Endothelial cell (in vitro differentiated cells): ENCODE data around the gene IGFBP4. TPM values are rescaled to one million over a fixed set of nuclear protein-coding genes. Genes with fewer than 3 reads are reported as not detected.
A peak's percentile ranks its signal among the peaks of the same experiment; 100 is the strongest.

Source experiments
- DNase-seq: peaks from one replicate; pipeline ENCODE4 v3.0.0; 2021; ENCODE audit warnings: low spot score
- H3K27ac Mint-ChIP-seq: one replicate; pipeline ENCODE4 v1.8.0; 2021; ENCODE audit warnings: mixed read lengths, inconsistent platforms; ENCODE audit not compliant: unreplicated experiment
- H3K27me3 Mint-ChIP-seq: one replicate; pipeline ENCODE4 v1.8.0; 2021; ENCODE audit warnings: mild to moderate bottlenecking, moderate library complexity, mixed read lengths, inconsistent platforms; ENCODE audit not compliant: unreplicated experiment
- H3K36me3 Mint-ChIP-seq: one replicate; pipeline ENCODE4 v1.8.0; 2021; ENCODE audit warnings: mild to moderate bottlenecking, low read depth, mixed read lengths, inconsistent platforms; ENCODE audit not compliant: unreplicated experiment
- H3K4me1 Mint-ChIP-seq: one replicate; pipeline ENCODE4 v1.8.0; 2021; ENCODE audit warnings: mild to moderate bottlenecking, mixed read lengths, inconsistent platforms; ENCODE audit not compliant: unreplicated experiment
- H3K4me3 Mint-ChIP-seq: one replicate; pipeline ENCODE4 v1.8.0; 2021; ENCODE audit warnings: mild to moderate bottlenecking, mixed read lengths, inconsistent platforms; ENCODE audit not compliant: unreplicated experiment
- H3K9me3 Mint-ChIP-seq: one replicate; pipeline ENCODE4 v1.8.0; 2021; ENCODE audit warnings: mixed read lengths, inconsistent platforms; ENCODE audit not compliant: unreplicated experiment
- CTCF ChIP-seq: fragments of 200-600 bp; sonication (generic); IDR thresholded peaks from one replicate; pipeline ENCODE4 v1.5.0; 2021; ENCODE audit warnings: antibody characterized with exemption; ENCODE audit not compliant: unreplicated experiment
- total RNA-seq: library from RNA; stranded (reverse); fragmentation: NEBNext Ultra II Directional; extraction: Animal tissue kit (Norgen Biotek cat#: 25700); gene quantifications from one replicate; pipeline ENCODE4 v1.2.1, GENCODE V29; 2021; ENCODE audit not compliant: unreplicated experiment

The IGFBP4 gene
- total RNA-seq, 1 donor from 2014 or later: 1,531 TPM

GRCh38 chr17:40471846-40472732 is 28.8 kb downstream of the IGFBP4 start:
- Mint-ChIP-seq H3K27me3 (peaks cover 22% of the 10 kb centered on the region), H3K4me1 (peaks cover 3% of the 10 kb centered on the region), H3K27ac (peak overlapping the region; percentile 37), H3K4me3 (no peak overlapping the region), H3K9me3 (peaks cover 5% of the 10 kb centered on the region), H3K36me3 (peaks cover 9% of the 10 kb centered on the region)
- no peak for TF ChIP-seq CTCF
- no peak for DNase-seq

GRCh38 chr17:40472733-40473452 is 29.6 kb downstream of the IGFBP4 start:
- no peak for DNase-seq
- Mint-ChIP-seq H3K4me3 (peak overlapping the region; percentile 65), H3K36me3 (peaks cover 9% of the 10 kb centered on the region), H3K9me3 (peaks cover 5% of the 10 kb centered on the region), H3K4me1 (peaks cover 3% of the 10 kb centered on the region), H3K27ac (peak overlapping the region; percentile 67), H3K27me3 (peaks cover 18% of the 10 kb centered on the region)
- TF ChIP-seq CTCF: no peak

- Mint-ChIP-seq H3K27ac (peak overlapping the region; percentile 64), H3K9me3 (peaks cover 5% of the 10 kb centered on the region), H3K4me1 (peaks cover 3% of the 10 kb centered on the region), H3K4me3 (peak overlapping the region; percentile 65), H3K27me3 (peaks cover 17% of the 10 kb centered on the region), H3K36me3 (peaks cover 9% of the 10 kb centered on the region)
- no peak for DNase-seq
- TF ChIP-seq CTCF: no peak
Observed at GRCh38 chr17:40473573-40474365, 30.5 kb downstream of the IGFBP4 start.

GRCh38 chr17:40474419-40475002 is 31.3 kb downstream of the IGFBP4 start:
- Mint-ChIP-seq H3K27ac (no peak overlapping the region), H3K4me1 (peaks cover 3% of the 10 kb centered on the region), H3K9me3 (peaks cover 5% of the 10 kb centered on the region), H3K36me3 (peaks cover 9% of the 10 kb centered on the region), H3K27me3 (peaks cover 19% of the 10 kb centered on the region), H3K4me3 (no peak overlapping the region)
- TF ChIP-seq CTCF: no peak
- no peak for DNase-seq
